CD4-positive, alpha-beta T cell (primary cell): ENCODE measurements around the gene PLXNB3. TPM values are rescaled to one million over a fixed set of nuclear protein-coding genes. Genes with fewer than 3 reads are reported as not detected.

ENCODE experiments used
- ATAC-seq: fragments of 200-7000 bp; cut with Tn5 transposase; one replicate; pipeline ENCODE4 v1.10.0; 2022; ENCODE audit warnings: mild to moderate bottlenecking; ENCODE audit not compliant: poor library complexity
- CTCF ChIA-PET: fragments of 350-600 bp; sonication (Branson Sonifier 250); formaldehyde crosslinking; loops from one replicate; lab custom pipeline; 2021; ENCODE audit warnings: antibody characterized with exemption, inconsistent platforms; lab: Charles Lee
- POLR2A ChIA-PET: fragments of 350-600 bp; sonication (Branson Sonifier 250); formaldehyde crosslinking; loops from one replicate; lab custom pipeline; 2021; ENCODE audit warnings: antibody characterized with exemption, inconsistent platforms; lab: Charles Lee
- DNase-seq, 14 experiments: peaks; one replicate each; pipeline ENCODE4 v3.0.0-alpha.2; 2013 to 2020; ENCODE audit warnings: mixed read lengths in 2 of 14
- H3K27ac ChIP-seq, 2 donors: one replicate each; pipeline versions ENCODE4 v1.5.1 to v1.7.0; 2013; ENCODE audit warnings: low read length in 2 of 2, low read depth in 1 of 2, mild to moderate bottlenecking in 1 of 2
- H3K27me3 ChIP-seq, 2 experiments: 1 replicate in 1 of 2; 2 replicates in 1 of 2; pipeline versions ENCODE4 v1.6.1 to v1.7.0; 2013; ENCODE audit warnings: low read length in 2 of 2, control low read depth in 1 of 2, mild to moderate bottlenecking in 1 of 2, moderate library complexity in 1 of 2; ENCODE audit not compliant: insufficient read depth in 2 of 2, control insufficient read depth in 1 of 2
- H3K36me3 ChIP-seq: one replicate; pipeline ENCODE4 v1.6.1; 2013; ENCODE audit warnings: low read length, control low read depth; ENCODE audit not compliant: insufficient read depth
- H3K4me1 ChIP-seq: one replicate; pipeline ENCODE4 v1.6.1; 2013; ENCODE audit warnings: low read length, control low read depth; ENCODE audit not compliant: insufficient read depth
- H3K4me3 ChIP-seq: one replicate; pipeline ENCODE4 v1.5.1; 2013; ENCODE audit warnings: mild to moderate bottlenecking, low read length, moderate library complexity
- H3K9me3 ChIP-seq, 2 experiments: 1 replicate in 1 of 2; 2 replicates in 1 of 2; pipeline versions ENCODE4 v1.6.1 to v1.7.0; 2013; ENCODE audit warnings: low read length in 2 of 2, mild to moderate bottlenecking in 2 of 2, control low read depth in 1 of 2, moderate library complexity in 1 of 2; ENCODE audit not compliant: control insufficient read depth in 1 of 2, insufficient read depth in 1 of 2
- H3K27ac Mint-ChIP-seq: one replicate; pipeline ENCODE4 v1.8.0; 2020; ENCODE audit warnings: mixed read lengths
- H3K27me3 Mint-ChIP-seq: one replicate; pipeline ENCODE4 v1.8.0; 2021; ENCODE audit warnings: mixed read lengths
- H3K36me3 Mint-ChIP-seq: one replicate; pipeline ENCODE4 v1.8.0; 2021; ENCODE audit warnings: low read depth, mixed read lengths
- H3K4me1 Mint-ChIP-seq: one replicate; pipeline ENCODE4 v1.8.0; 2021; ENCODE audit warnings: low read depth, mixed read lengths
- H3K4me3 Mint-ChIP-seq: one replicate; pipeline ENCODE4 v1.8.0; 2020; ENCODE audit warnings: mild to moderate bottlenecking, mixed read lengths
- H3K9me3 Mint-ChIP-seq: one replicate; pipeline ENCODE4 v1.8.0; 2020; ENCODE audit warnings: mixed read lengths
- CTCF ChIP-seq: fragments of 200-600 bp; IDR thresholded peaks from one replicate; pipeline ENCODE4 v1.8.0; 2022; ENCODE audit warnings: antibody characterized with exemption, mild to moderate bottlenecking
- intact Hi-C, 2 experiments: fragments of 100-400 bp; cut with DNase I in 1 of 2; cut with micrococcal nuclease in 1 of 2; formaldehyde crosslinking; loops; one replicate each; pipeline versions ENCODE4 v1.15.1 to v1.9.0; 2023 to 2025; cut with DNase I, micrococcal nuclease
- total RNA-seq, 174 experiments: library from RNA in 2 of 174; stranded (reverse) in 2 of 174; gene quantifications; one replicate each; pipeline ENCODE4 v1.2.3 and lab custom pipeline; 2021 to 2026

Gene PLXNB3
- total RNA-seq, 2 experiments from 2014 or later: not detected

- Mint-ChIP-seq H3K36me3 (peaks cover 12% of the 10 kb centered on the region), H3K9me3 (no peaks in the 10 kb centered on the region), H3K4me1 (peaks cover 6% of the 10 kb centered on the region), H3K27ac (no peak overlapping the region), H3K27me3 (no peaks in the 10 kb centered on the region), H3K4me3 (no peak overlapping the region)
- no peaks in the 10 kb centered on the region for H3K9me3 ChIP-seq
- H3K27me3 ChIP-seq: no peaks in the 10 kb centered on the region
- ChIA-PET POLR2A (interaction anchor here (0.6 kb wide), 1 partner anchor 62 kb away, joined by 3 read pairs; no protein-coding TSS in a partner anchor), CTCF (no interaction called here)
- ATAC-seq (no peak), DNase-seq (no peak)
- H3K36me3 ChIP-seq: peaks cover 24% of the 10 kb centered on the region
- H3K4me1 ChIP-seq: peaks cover 16% of the 10 kb centered on the region
- H3K27ac ChIP-seq: no peak overlapping the region
- TF ChIP-seq CTCF: no peak
- no peak overlapping the region for H3K4me3 ChIP-seq
- intact Hi-C loops: loop anchor here in 1 of 2 experiments (10.0 kb wide), 1 partner anchor 55 kb away; no protein-coding TSS in a partner anchor
These were observed 36.2 kb downstream of the PLXNB3 start for GRCh38 chrX:153800177-153800722.

- no peaks in the 10 kb centered on the region for H3K9me3 Mint-ChIP-seq
- ATAC-seq (no peak), DNase-seq (no peak)
- no peaks in the 10 kb centered on the region for H3K9me3 ChIP-seq
- TF ChIP-seq CTCF: no peak
- no peak overlapping the region for H3K4me3 ChIP-seq
- H3K27ac Mint-ChIP-seq: no peak overlapping the region
- no peaks in the 10 kb centered on the region for H3K27me3 Mint-ChIP-seq
- CTCF ChIA-PET: no interaction called here
- H3K4me1 Mint-ChIP-seq: peaks cover 6% of the 10 kb centered on the region
- no peak overlapping the region for H3K4me3 Mint-ChIP-seq
- intact Hi-C loops: loop anchor here in 1 of 2 experiments (10.0 kb wide), 1 partner anchor 54 kb away; no protein-coding TSS in a partner anchor
- peaks cover 12% of the 10 kb centered on the region for H3K36me3 Mint-ChIP-seq
- POLR2A ChIA-PET: no interaction called here
- H3K27me3 ChIP-seq: no peaks in the 10 kb centered on the region
- H3K27ac ChIP-seq: no peak overlapping the region
- peaks cover 24% of the 10 kb centered on the region for H3K36me3 ChIP-seq
- H3K4me1 ChIP-seq: peaks cover 11% of the 10 kb centered on the region
These were observed 36.7 kb downstream of the PLXNB3 start for GRCh38 chrX:153800746-153801145.

- no peaks in the 10 kb centered on the region for H3K27me3 Mint-ChIP-seq
- H3K9me3 Mint-ChIP-seq: no peaks in the 10 kb centered on the region
- no peak for ATAC-seq
- H3K36me3 ChIP-seq: peaks cover 17% of the 10 kb centered on the region
- H3K4me1 ChIP-seq: peaks cover 2% of the 10 kb centered on the region
- H3K9me3 ChIP-seq: no peaks in the 10 kb centered on the region
- intact Hi-C loops: loop anchor here in 1 of 2 experiments (10.0 kb wide), 1 partner anchor 53 kb away; no protein-coding TSS in a partner anchor
- H3K4me3 ChIP-seq: no peak overlapping the region
- H3K4me3 Mint-ChIP-seq: no peak overlapping the region
- TF ChIP-seq CTCF: no peak
- peaks cover 12% of the 10 kb centered on the region for H3K36me3 Mint-ChIP-seq
- ChIA-PET POLR2A (no interaction called here), CTCF (no interaction called here)
- no peaks in the 10 kb centered on the region for H3K27me3 ChIP-seq
- H3K4me1 Mint-ChIP-seq: no peaks in the 10 kb centered on the region
- H3K27ac ChIP-seq: no peak overlapping the region
- no peak for DNase-seq
- H3K27ac Mint-ChIP-seq: no peak overlapping the region
These were observed 37.6 kb downstream of the PLXNB3 start for GRCh38 chrX:153801669-153802068.
